HCT116 (cell line): Measurements from ENCODE around the gene RLF.

ENCODE experiments used
- SIN3A ChIP-seq: IDR thresholded peaks from 2 replicates; pipeline ENCODE4 v1.6.1; 2012; ENCODE audit warnings: low read depth
- SP1 ChIP-seq: IDR thresholded peaks from 2 replicates; pipeline ENCODE4 v1.6.1; 2012; ENCODE audit warnings: low read depth
- ZFX ChIP-seq: fragments of 450-650 bp; IDR thresholded peaks from 2 replicates; pipeline ENCODE4 v1.6.1; 2017
- TF ChIP-seq, protein P1 (sequence below), 3 experiments: fragments of 200-600 bp in 1 of 3; sonication (generic) in 1 of 3; IDR thresholded peaks in 2 of 3; conservative IDR thresholded peaks in 1 of 3; 2 replicates each; pipeline ENCODE4 v1.5.1; 2012 to 2017; ENCODE audit warnings: low read depth in 2 of 3, low read length in 2 of 3, antibody characterized with exemption in 1 of 3, borderline replicate concordance in 1 of 3, control low read depth in 1 of 3, mild to moderate bottlenecking in 1 of 3, mixed read lengths in 1 of 3, mixed run types in 1 of 3, moderate library complexity in 1 of 3; ENCODE audit not compliant: insufficient read depth in 1 of 3
- TF ChIP-seq, protein P2 (sequence below): IDR thresholded peaks from 2 replicates; pipeline ENCODE4 v1.6.1; 2012; ENCODE audit warnings: low read depth
- TF ChIP-seq, protein P3 (sequence below): IDR thresholded peaks from 2 replicates; pipeline ENCODE4 v1.6.1; 2012

GRCh38 chr1:40232444-40232843 is 71.3 kb downstream of the RLF start:
- TF ChIP-seq, protein P1, sequence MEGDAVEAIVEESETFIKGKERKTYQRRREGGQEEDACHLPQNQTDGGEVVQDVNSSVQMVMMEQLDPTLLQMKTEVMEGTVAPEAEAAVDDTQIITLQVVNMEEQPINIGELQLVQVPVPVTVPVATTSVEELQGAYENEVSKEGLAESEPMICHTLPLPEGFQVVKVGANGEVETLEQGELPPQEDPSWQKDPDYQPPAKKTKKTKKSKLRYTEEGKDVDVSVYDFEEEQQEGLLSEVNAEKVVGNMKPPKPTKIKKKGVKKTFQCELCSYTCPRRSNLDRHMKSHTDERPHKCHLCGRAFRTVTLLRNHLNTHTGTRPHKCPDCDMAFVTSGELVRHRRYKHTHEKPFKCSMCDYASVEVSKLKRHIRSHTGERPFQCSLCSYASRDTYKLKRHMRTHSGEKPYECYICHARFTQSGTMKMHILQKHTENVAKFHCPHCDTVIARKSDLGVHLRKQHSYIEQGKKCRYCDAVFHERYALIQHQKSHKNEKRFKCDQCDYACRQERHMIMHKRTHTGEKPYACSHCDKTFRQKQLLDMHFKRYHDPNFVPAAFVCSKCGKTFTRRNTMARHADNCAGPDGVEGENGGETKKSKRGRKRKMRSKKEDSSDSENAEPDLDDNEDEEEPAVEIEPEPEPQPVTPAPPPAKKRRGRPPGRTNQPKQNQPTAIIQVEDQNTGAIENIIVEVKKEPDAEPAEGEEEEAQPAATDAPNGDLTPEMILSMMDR (IDR thresholded peaks at IDR 0.05 in 2 of 3, conservative IDR thresholded peaks at IDR 0.05 in 1 of 3; ENCODE audit: borderline replicate concordance in 1 of 3, insufficient read depth in 1 of 3, low read depth in 2 of 3, low read length in 2 of 3) = no peak
- TF ChIP-seq SP1 (no peak), SIN3A (no peak), ZFX (no peak)
- TF ChIP-seq, protein P2, sequence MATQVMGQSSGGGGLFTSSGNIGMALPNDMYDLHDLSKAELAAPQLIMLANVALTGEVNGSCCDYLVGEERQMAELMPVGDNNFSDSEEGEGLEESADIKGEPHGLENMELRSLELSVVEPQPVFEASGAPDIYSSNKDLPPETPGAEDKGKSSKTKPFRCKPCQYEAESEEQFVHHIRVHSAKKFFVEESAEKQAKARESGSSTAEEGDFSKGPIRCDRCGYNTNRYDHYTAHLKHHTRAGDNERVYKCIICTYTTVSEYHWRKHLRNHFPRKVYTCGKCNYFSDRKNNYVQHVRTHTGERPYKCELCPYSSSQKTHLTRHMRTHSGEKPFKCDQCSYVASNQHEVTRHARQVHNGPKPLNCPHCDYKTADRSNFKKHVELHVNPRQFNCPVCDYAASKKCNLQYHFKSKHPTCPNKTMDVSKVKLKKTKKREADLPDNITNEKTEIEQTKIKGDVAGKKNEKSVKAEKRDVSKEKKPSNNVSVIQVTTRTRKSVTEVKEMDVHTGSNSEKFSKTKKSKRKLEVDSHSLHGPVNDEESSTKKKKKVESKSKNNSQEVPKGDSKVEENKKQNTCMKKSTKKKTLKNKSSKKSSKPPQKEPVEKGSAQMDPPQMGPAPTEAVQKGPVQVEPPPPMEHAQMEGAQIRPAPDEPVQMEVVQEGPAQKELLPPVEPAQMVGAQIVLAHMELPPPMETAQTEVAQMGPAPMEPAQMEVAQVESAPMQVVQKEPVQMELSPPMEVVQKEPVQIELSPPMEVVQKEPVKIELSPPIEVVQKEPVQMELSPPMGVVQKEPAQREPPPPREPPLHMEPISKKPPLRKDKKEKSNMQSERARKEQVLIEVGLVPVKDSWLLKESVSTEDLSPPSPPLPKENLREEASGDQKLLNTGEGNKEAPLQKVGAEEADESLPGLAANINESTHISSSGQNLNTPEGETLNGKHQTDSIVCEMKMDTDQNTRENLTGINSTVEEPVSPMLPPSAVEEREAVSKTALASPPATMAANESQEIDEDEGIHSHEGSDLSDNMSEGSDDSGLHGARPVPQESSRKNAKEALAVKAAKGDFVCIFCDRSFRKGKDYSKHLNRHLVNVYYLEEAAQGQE = no peak
- TF ChIP-seq, protein P3, sequence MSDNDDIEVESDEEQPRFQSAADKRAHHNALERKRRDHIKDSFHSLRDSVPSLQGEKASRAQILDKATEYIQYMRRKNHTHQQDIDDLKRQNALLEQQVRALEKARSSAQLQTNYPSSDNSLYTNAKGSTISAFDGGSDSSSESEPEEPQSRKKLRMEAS = no peak
